HCEC 1CT (cell line): Measurements from ENCODE around the gene WTAP.
"Not testable (repeated sequence)": the region's sequence is repeated elsewhere in the genome, so short reads cannot be mapped to it uniquely, and the experiment has no call there.

Experiments used
- DNase-seq: peaks from one replicate; pipeline ENCODE4 v3.0.0-alpha.2; 2017

Gene WTAP

GRCh38 chr6:159729598-159730331 lies 2.5 kb downstream of the WTAP start:
- DNase-seq: peak; percentile 26

GRCh38 chr6:159730332-159730676 lies 3.0 kb downstream of the WTAP start:
- no peak for DNase-seq

- DNase-seq: not testable (repeated sequence)
Measured at GRCh38 chr6:159732550-159732949, 5.2 kb downstream of the WTAP start.

- not testable (repeated sequence) for DNase-seq
Measured at GRCh38 chr6:159733395-159733794, 6.1 kb downstream of the WTAP start.

GRCh38 chr6:159736908-159737307 lies 9.6 kb downstream of the WTAP start:
- DNase-seq: no peak

- no peak for DNase-seq
Measured at GRCh38 chr6:159739341-159739740, 12.0 kb downstream of the WTAP start.

GRCh38 chr6:159742165-159742564 lies 14.9 kb downstream of the WTAP start:
- DNase-seq: no peak

GRCh38 chr6:159745081-159745480 lies 17.8 kb downstream of the WTAP start:
- DNase-seq: no peak

- DNase-seq: no peak
Measured at GRCh38 chr6:159746759-159747158, 19.5 kb downstream of the WTAP start.

- DNase-seq: not testable (repeated sequence)
Measured at GRCh38 chr6:159748127-159748526, 20.8 kb downstream of the WTAP start.

GRCh38 chr6:159751448-159751847 lies 24.1 kb downstream of the WTAP start:
- DNase-seq: no peak

- DNase-seq: no peak
Measured at GRCh38 chr6:159753081-159753872, 26.0 kb downstream of the WTAP start.

- no peak for DNase-seq
Measured at GRCh38 chr6:159754401-159754800, 27.1 kb downstream of the WTAP start.

GRCh38 chr6:159754959-159755914 lies 27.9 kb downstream of the WTAP start:
- no peak for DNase-seq

GRCh38 chr6:159756508-159756907 lies 29.2 kb downstream of the WTAP start:
- DNase-seq: no peak

GRCh38 chr6:159758031-159759001 lies 31.0 kb downstream of the WTAP start:
- DNase-seq: peak; percentile 60

- DNase-seq: no peak
Measured at GRCh38 chr6:159759645-159760044, 32.3 kb downstream of the WTAP start.

GRCh38 chr6:159760602-159761057 lies 33.3 kb downstream of the WTAP start:
- DNase-seq: peak; percentile 37

GRCh38 chr6:159761129-159761872 lies 34.0 kb downstream of the WTAP start:
- peak; percentile 13 for DNase-seq

GRCh38 chr6:159761873-159762680 lies 34.8 kb downstream of the WTAP start, which contains the start of gene ACAT2:
TSS of gene ACAT2 (plus strand) at chr6:159762045. CDS start at chr6:159762088, 43 bp downstream.
- peak; percentile 97 for DNase-seq
